H7 (cell line): ENCODE results near the gene KRT6C. TPM values are rescaled to one million over a fixed set of nuclear protein-coding genes. Genes with fewer than 3 reads are reported as not detected.
"Not testable (repeated sequence)": the region's sequence is repeated elsewhere in the genome, so short reads cannot be mapped to it uniquely, and the experiment has no call there.

Experiments used
- DNase-seq: peaks from one replicate; pipeline ENCODE4 v3.0.0; 2012
- H3K27me3 ChIP-seq: 2 replicates; pipeline ENCODE4 v1.6.0; 2011; ENCODE audit warnings: mild to moderate bottlenecking, low read length; ENCODE audit not compliant: control insufficient read depth, insufficient read depth
- H3K36me3 ChIP-seq: replicated peaks from 2 replicates; pipeline ENCODE4 v1.5.1; 2011; ENCODE audit warnings: low read length; ENCODE audit not compliant: control insufficient read depth, insufficient read depth
- H3K4me3 ChIP-seq: 2 replicates; pipeline ENCODE4 v1.5.1; 2011; ENCODE audit warnings: low read depth, mild to moderate bottlenecking, control low read depth, low read length, moderate library complexity; ENCODE audit not compliant: insufficient read depth
- total RNA-seq: library from RNA; depleted of rRNA; stranded (reverse); fragments of >200 nt; shearing (Covaris generic); gene quantifications from 2 replicates; pipeline ENCODE4 v1.2.3, GENCODE V29; 2014

Gene KRT6C
- total RNA-seq, 1 experiment from 2014 or later: not detected

GRCh38 chr12:52492405-52492804 is 18.8 kb upstream of the KRT6C start:
- not testable (repeated sequence) for H3K36me3 ChIP-seq, DNase-seq, H3K27me3 ChIP-seq, H3K4me3 ChIP-seq

GRCh38 chr12:52491495-52491894 is 17.9 kb upstream of the KRT6C start:
- H3K36me3 ChIP-seq, H3K4me3 ChIP-seq, DNase-seq, H3K27me3 ChIP-seq: not testable (repeated sequence)

GRCh38 chr12:52488736-52489135 is 15.1 kb upstream of the KRT6C start:
- Histone ChIP-seq H3K4me3 (no peak overlapping the region), H3K36me3 (no peaks in the 10 kb centered on the region), H3K27me3 (no peaks in the 10 kb centered on the region)
- DNase-seq: no peak

GRCh38 chr12:52487744-52488443 is 14.3 kb upstream of the KRT6C start:
- not testable (repeated sequence) for H3K27me3 ChIP-seq, DNase-seq, H3K36me3 ChIP-seq, H3K4me3 ChIP-seq

DNA sequence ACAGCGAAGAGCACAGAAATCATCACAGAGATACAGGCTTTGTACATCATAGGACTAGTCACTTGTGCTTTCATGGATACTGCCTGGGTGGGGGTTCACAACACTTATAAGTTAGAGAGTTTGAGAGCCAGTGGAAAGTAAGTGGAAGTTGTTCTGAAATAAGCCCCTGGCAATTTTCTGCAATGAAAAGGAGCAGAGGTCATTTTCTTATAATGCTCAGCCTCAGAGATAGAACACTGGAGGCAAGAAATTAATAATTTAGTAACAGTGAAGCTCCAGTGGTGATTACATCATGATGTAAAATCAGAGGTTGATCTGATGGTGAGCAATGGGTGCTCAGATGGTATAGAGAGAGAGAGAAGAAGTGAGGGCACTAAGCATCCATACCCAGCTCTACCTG is 13.6 kb upstream of the KRT6C start:
- no peak for DNase-seq
- Histone ChIP-seq H3K4me3 (no peak overlapping the region), H3K36me3 (no peaks in the 10 kb centered on the region), H3K27me3 (no peaks in the 10 kb centered on the region)

DNA sequence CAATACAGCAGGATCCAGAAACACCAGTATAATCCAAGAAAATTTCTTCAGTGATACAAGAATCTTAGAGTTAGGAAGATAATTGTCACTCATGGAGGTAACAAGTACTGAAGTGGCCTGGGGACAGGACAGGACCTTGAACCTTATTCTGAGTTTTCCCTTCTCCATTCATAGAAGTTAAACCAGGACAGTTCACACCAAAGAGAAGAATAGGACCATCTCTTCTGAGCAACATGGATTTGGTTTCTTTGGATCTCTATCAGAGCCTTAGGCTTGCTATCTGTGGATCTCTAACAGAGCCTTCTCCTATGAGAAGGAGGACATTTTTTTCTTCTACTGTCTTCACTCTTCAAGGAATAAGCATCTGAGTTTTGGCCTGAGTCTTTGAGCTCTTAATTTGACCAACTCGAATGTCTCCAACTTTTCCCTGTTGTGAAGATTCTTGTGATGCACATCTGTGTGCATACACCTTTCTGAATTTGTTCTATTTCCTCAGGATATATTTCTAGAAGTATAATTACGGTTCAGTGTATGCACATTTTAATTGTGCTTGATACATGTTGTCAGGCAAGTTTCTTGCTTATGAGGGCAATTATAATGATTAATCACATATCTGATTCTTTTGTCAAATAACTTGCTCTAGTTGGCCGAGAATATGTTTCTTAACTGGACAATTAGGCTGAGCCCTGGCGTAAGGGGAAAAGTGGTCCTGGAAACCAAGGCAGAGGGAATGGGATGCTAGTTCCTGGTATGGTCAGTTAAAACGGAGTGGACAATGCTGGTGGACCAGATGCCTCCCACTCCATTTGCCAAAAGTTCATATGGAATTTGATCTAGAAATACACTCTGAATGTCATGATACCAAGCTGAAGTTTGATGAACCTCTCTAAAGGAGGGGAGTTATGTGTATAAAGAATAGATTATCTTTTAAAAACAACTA is 12.8 kb upstream of the KRT6C start:
- no peak overlapping the region for H3K4me3 ChIP-seq
- no peaks in the 10 kb centered on the region for H3K27me3 ChIP-seq
- no peaks in the 10 kb centered on the region for H3K36me3 ChIP-seq
- DNase-seq: no peak

GRCh38 chr12:52480073-52480472 is 6.5 kb upstream of the KRT6C start:
- Histone ChIP-seq H3K27me3 (no peaks in the 10 kb centered on the region), H3K4me3 (no peak overlapping the region), H3K36me3 (no peaks in the 10 kb centered on the region)
- DNase-seq: no peak

DNA sequence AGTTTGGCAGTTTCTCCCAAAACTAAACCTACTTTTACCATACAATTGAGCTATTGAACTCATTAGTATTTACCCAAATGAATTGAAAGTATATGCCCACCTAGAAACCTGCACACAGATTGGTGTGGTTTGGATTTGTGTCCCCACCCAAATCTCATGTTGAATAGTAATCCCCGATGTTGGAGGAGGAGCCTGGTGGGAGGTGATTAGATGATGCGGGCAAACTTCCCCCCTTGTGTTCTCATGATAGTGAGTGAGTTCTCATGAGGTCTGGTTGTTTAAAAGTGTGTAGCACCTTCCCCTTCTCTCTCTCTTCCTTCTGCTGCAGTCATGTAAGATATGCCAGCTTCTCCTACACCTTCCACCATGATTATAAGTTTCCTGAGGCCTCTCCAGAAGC is 4.0 kb upstream of the KRT6C start:
- no peak for DNase-seq
- H3K4me3 ChIP-seq: no peak overlapping the region
- no peaks in the 10 kb centered on the region for H3K36me3 ChIP-seq
- no peaks in the 10 kb centered on the region for H3K27me3 ChIP-seq

DNA sequence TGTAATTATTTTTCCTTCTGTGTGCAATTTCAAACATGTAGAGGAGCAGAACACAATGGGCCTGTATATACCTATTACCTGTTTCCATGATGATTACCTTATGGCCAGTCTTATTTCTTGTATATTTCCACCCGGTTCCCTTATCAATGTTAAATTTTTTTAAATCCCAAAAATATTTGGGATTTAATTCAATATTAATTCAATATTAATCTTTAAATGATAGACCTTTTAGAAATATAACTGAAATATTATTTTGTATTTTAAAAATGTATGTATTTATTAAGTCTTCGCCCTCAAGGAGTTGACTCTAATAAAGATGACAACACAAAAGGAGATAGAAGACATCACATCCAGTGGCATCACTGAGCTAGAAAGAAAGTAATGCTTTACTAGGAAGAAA is 607 bp upstream of the KRT6C start:
- Histone ChIP-seq H3K36me3 (no peaks in the 10 kb centered on the region), H3K27me3 (no peaks in the 10 kb centered on the region), H3K4me3 (no peak overlapping the region)
- DNase-seq: no peak

DNA sequence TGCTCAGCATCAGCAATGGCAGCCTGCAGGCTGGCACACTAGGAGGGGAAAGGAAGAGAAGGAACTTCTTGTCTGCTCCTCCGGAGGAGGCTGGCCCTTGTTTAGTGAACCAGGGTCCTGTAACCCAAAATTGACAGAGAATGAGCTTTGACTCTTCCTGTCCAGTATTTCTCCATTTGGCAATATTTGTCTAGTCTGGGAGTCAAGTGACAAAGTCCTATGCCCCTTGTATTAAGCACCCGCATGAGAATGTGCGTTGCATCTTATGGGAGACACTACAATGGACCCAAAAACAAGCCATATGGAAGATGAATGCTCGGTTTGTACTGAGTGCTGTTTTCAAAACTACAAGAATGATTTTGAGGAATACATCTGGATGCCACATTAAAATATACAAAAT is 3.8 kb downstream of the KRT6C start:
- no peak for DNase-seq
- H3K4me3 ChIP-seq: no peak overlapping the region
- H3K36me3 ChIP-seq: no peaks in the 10 kb centered on the region
- no peaks in the 10 kb centered on the region for H3K27me3 ChIP-seq

DNA sequence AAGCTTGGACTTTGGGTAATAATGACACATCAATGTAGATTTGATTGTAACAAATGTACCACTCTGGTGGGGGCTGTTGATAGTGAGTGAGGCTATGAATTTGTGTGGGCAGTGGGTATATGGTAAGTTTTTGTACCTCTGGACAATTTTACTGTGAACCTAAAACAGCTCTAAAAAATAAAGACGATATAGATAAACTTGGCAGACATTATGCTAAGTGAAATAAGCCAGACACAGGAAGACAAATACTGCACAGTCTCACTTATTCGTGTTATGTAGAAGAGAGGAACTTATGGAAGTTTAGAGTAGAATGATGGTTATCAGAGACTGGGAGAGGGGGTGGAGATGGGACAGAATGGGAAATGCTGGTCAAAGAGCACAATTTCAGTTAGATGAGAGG is 8.7 kb downstream of the KRT6C start:
- no peaks in the 10 kb centered on the region for H3K27me3 ChIP-seq
- H3K36me3 ChIP-seq: no peaks in the 10 kb centered on the region
- no peak for DNase-seq
- H3K4me3 ChIP-seq: no peak overlapping the region

DNA sequence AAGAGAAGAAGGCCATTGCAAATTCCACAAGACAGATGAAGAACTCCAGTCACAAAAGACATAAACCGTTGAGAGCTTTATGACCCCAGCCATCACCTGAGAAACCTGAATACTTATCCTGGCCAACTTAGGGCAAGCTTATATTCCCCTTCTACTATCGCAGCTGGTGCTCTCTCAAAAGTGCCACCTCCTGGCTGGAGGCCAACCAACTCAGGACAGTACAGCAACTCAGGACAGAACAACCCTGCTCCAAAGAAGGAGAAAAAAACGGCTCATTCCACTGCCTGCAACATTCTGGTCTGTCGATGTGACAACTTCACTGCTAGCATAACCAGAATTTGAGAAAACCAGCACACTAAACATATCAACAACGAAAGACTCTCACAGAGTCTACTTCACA is 11.9 kb downstream of the KRT6C start:
- Histone ChIP-seq H3K27me3 (no peaks in the 10 kb centered on the region), H3K4me3 (no peak overlapping the region), H3K36me3 (no peaks in the 10 kb centered on the region)
- no peak for DNase-seq

DNA sequence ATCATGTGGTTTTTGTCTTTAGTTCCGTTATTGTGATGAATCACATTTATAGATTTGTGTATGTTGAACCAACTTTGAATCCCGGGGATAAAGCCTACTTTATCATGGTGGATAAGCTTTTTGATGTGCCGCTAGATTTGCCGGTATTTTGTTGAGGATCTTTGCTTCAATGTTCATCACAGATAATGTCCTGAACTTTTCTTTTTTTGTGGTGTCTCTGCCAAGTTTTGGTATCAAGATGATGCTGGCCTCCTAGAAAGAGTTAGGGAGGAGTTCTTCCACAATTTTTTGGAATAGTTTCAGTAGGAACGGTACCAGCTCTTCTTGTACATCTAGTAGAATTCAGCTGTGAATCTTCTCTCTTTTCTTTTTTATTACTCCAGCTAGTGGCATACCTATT is 14.7 kb downstream of the KRT6C start:
- Histone ChIP-seq H3K36me3 (no peaks in the 10 kb centered on the region), H3K27me3 (no peaks in the 10 kb centered on the region), H3K4me3 (no peak overlapping the region)
- no peak for DNase-seq

GRCh38 chr12:52455821-52456220 is 17.8 kb downstream of the KRT6C start:
- no peak overlapping the region for H3K4me3 ChIP-seq
- DNase-seq: no peak
- H3K36me3 ChIP-seq: no peaks in the 10 kb centered on the region
- no peaks in the 10 kb centered on the region for H3K27me3 ChIP-seq
